K562 (cell line): ENCODE results near the gene SLC25A42. TPM values are rescaled to one million over a fixed set of nuclear protein-coding genes. Genes with fewer than 3 reads are reported as not detected.

Experiments
- BCOR ChIP-seq: fragments of 450-650 bp; IDR thresholded peaks from 2 replicates; pipeline ENCODE4 v1.6.1; 2016
- BRD4 ChIP-seq: fragments of 200-600 bp; sonication (generic); IDR thresholded peaks from 2 replicates; pipeline ENCODE4 v1.6.1; 2017; ENCODE audit warnings: inconsistent platforms
- HCFC1 ChIP-seq: IDR thresholded peaks from 2 replicates; pipeline ENCODE4 v1.6.1; 2012; ENCODE audit warnings: low read depth, low read length, improper control_type of control experiment
- POLR3G ChIP-seq: IDR thresholded peaks from 2 replicates; pipeline ENCODE4 v1.6.1; 2011; ENCODE audit not compliant: insufficient read length, insufficient replicate concordance; ENCODE audit errors: extremely low read depth
- SIN3A ChIP-seq, 2 experiments: fragments of 150-350 bp in 1 of 2; IDR thresholded peaks; 2 replicates each; pipeline ENCODE4 v1.6.1; 2011 to 2016; ENCODE audit warnings: borderline replicate concordance in 2 of 2, low read depth in 2 of 2, low read length in 2 of 2, mild to moderate bottlenecking in 2 of 2, moderate library complexity in 2 of 2; ENCODE audit not compliant: control insufficient read depth in 1 of 2
- STAT5A ChIP-seq: IDR thresholded peaks from 2 replicates; pipeline ENCODE4 v1.6.1; 2012; ENCODE audit warnings: low read length, inconsistent platforms, borderline replicate concordance
- TRIM24 ChIP-seq, 2 experiments: fragments of 450-650 bp; IDR thresholded peaks; 2 replicates each; pipeline ENCODE4 v1.6.1; 2016
- ZNF324 ChIP-seq: fragments of 250-450 bp; sonication (Bioruptor Pico); IDR thresholded peaks from 2 replicates; pipeline ENCODE4 v1.4.0; 2020; ENCODE audit warnings: mild to moderate bottlenecking
- ZNF76 ChIP-seq: fragments of 250-450 bp; sonication (Bioruptor Pico); IDR thresholded peaks from 2 replicates; pipeline ENCODE4 v1.4.0; 2020; ENCODE audit warnings: mild to moderate bottlenecking, moderate library complexity, borderline replicate concordance
- ZNF77 ChIP-seq: fragments of 250-450 bp; sonication (Bioruptor Pico); IDR thresholded peaks from 2 replicates; pipeline ENCODE4 v1.5.0; 2020
- polyA plus RNA-seq, 8 experiments: library from polyadenylated mRNA; depleted of rRNA in 4 of 8; stranded (reverse) in 5 of 8; unstranded in 3 of 8; fragments of >200 nt; fragmentation: Nextera tagmentation in 2 of 8; fragmentation: Illumina TruSeq in 1 of 8; extraction: Ambion mirVana in 2 of 8; extraction: Trizol in 1 of 8; gene quantifications; 2 replicates each; pipeline versions ENCODE4 v1.2.1 to v1.2.3, GENCODE V29; 2011 to 2014; ENCODE audit warnings: inconsistent platforms in 1 of 8, missing spikeins in 1 of 8
- total RNA-seq, 7 experiments: library from RNA; depleted of rRNA in 6 of 7; stranded (reverse); fragments of >200 nt in 6 of 7; fragmentation: Illumina TruSeq in 2 of 7; extraction: Trizol in 2 of 7; gene quantifications; 2 replicates each; pipeline versions ENCODE4 v1.2.1 to v1.2.3, GENCODE V29; 2011 to 2021; ENCODE audit warnings: low replicate concordance in 1 of 7
- TF ChIP-seq, protein P1 (sequence below): sonication (generic); formaldehyde crosslinking; IDR thresholded peaks from 2 replicates; pipeline ENCODE4 v1.8.1; 2023; ENCODE audit warnings: missing genetic modification reagents, mild to moderate bottlenecking, borderline replicate concordance
- TF ChIP-seq, protein P2 (sequence below): fragments of 250-450 bp; sonication (Bioruptor Pico); IDR thresholded peaks from 2 replicates; pipeline ENCODE4 v1.8.0; 2021; ENCODE audit warnings: mild to moderate bottlenecking, moderate library complexity
- TF ChIP-seq, protein P3 (sequence below): sonication (generic); formaldehyde crosslinking; IDR thresholded peaks from 2 replicates; pipeline ENCODE4 v1.8.0; 2022; ENCODE audit warnings: missing genetic modification reagents, mild to moderate bottlenecking, moderate library complexity, borderline replicate concordance
- TF ChIP-seq, protein P4 (sequence below): fragments of 250-450 bp; sonication (Bioruptor Pico); IDR thresholded peaks from 2 replicates; pipeline ENCODE4 v1.8.0; 2022; ENCODE audit warnings: moderate library complexity, mild to moderate bottlenecking, inconsistent platforms
- TF ChIP-seq, protein P5 (sequence below): fragments of 250-450 bp; sonication (Bioruptor Pico); IDR thresholded peaks from 2 replicates; pipeline ENCODE4 v1.8.0; 2022; ENCODE audit warnings: inconsistent platforms

The SLC25A42 gene
- total and polyA plus RNA-seq, 9 of the 15 experiments (the other 6 are each of a cell fraction or from before 2014, with no cell fraction given), result 0.59 to 32.2 (median 14.1) TPM

DNA sequence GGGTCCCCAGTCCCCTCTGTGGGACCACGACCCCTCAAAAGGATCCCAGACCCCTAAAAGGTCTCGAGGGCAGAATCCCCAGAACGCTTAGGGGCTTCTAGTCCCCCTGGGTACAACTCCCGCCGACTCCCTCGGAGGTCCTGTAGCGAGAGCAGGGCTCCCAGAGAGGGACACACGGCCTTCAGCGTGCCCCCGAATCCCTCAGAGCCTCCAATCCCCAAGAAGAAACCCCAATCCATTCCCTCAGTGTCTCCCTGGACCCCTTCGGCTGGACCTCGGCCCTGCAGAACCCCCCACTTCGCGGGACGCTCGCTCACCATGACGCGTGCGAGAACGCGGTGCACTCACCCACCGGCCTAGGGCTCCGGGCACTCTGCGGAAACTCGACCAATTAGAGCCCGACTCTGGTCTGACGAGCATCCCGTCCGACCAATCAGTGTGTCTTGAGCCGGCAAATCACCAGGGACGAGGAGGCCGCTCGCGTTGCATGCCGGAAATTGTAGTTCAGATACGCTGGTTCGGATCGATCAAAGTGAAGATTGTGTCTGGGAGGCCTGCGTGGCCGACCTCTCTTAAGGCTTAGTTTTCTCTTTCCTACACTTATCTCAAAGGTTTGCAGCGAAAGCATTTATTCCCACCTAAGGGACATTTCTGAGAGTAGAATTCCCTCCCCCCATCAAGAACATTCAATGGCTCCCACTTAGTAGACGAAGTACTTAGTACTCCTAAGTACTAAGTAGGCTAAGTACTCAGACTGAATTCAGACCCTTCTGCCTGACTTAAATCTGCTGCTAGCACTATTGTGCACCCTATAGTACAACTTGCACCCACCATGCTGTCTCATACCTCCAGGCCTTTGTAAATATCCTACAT is 74.6 kb downstream of the SLC25A42 start, which contains the start of gene TMEM161A (continued):
- TF ChIP-seq, protein P1, sequence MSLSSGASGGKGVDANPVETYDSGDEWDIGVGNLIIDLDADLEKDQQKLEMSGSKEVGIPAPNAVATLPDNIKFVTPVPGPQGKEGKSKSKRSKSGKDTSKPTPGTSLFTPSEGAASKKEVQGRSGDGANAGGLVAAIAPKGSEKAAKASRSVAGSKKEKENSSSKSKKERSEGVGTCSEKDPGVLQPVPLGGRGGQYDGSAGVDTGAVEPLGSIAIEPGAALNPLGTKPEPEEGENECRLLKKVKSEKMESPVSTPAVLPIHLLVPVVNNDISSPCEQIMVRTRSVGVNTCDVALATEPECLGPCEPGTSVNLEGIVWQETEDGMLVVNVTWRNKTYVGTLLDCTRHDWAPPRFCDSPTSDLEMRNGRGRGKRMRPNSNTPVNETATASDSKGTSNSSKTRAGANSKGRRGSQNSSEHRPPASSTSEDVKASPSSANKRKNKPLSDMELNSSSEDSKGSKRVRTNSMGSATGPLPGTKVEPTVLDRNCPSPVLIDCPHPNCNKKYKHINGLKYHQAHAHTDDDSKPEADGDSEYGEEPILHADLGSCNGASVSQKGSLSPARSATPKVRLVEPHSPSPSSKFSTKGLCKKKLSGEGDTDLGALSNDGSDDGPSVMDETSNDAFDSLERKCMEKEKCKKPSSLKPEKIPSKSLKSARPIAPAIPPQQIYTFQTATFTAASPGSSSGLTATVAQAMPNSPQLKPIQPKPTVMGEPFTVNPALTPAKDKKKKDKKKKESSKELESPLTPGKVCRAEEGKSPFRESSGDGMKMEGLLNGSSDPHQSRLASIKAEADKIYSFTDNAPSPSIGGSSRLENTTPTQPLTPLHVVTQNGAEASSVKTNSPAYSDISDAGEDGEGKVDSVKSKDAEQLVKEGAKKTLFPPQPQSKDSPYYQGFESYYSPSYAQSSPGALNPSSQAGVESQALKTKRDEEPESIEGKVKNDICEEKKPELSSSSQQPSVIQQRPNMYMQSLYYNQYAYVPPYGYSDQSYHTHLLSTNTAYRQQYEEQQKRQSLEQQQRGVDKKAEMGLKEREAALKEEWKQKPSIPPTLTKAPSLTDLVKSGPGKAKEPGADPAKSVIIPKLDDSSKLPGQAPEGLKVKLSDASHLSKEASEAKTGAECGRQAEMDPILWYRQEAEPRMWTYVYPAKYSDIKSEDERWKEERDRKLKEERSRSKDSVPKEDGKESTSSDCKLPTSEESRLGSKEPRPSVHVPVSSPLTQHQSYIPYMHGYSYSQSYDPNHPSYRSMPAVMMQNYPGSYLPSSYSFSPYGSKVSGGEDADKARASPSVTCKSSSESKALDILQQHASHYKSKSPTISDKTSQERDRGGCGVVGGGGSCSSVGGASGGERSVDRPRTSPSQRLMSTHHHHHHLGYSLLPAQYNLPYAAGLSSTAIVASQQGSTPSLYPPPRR (CRISPR knock-in tag), result no peak
- TF ChIP-seq TRIM24 (IDR thresholded peaks at IDR 0.05), result peak in 1 of 2 experiments; percentile 12; a peak in 1 of 4 replicates
- TF ChIP-seq, protein P2, sequence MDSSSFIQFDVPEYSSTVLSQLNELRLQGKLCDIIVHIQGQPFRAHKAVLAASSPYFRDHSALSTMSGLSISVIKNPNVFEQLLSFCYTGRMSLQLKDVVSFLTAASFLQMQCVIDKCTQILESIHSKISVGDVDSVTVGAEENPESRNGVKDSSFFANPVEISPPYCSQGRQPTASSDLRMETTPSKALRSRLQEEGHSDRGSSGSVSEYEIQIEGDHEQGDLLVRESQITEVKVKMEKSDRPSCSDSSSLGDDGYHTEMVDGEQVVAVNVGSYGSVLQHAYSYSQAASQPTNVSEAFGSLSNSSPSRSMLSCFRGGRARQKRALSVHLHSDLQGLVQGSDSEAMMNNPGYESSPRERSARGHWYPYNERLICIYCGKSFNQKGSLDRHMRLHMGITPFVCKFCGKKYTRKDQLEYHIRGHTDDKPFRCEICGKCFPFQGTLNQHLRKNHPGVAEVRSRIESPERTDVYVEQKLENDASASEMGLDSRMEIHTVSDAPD (CRISPR knock-in tag), result no peak
- TF ChIP-seq HCFC1, result peak; percentile 95
- TF ChIP-seq BCOR, result peak; percentile 99
- TF ChIP-seq ZNF324, result no peak
- no peak for TF ChIP-seq ZNF76 (CRISPR knock-in tag)
- no peak for TF ChIP-seq SIN3A (IDR thresholded peaks at IDR 0.05; ENCODE audit: borderline replicate concordance in 2 of 2, control insufficient read depth in 1 of 2, low read depth in 2 of 2, low read length in 2 of 2)
- no peak for TF ChIP-seq POLR3G
- TF ChIP-seq BRD4, result peak; percentile 77; the same call in 1 of the 2 replicates
- TF ChIP-seq, protein P3, sequence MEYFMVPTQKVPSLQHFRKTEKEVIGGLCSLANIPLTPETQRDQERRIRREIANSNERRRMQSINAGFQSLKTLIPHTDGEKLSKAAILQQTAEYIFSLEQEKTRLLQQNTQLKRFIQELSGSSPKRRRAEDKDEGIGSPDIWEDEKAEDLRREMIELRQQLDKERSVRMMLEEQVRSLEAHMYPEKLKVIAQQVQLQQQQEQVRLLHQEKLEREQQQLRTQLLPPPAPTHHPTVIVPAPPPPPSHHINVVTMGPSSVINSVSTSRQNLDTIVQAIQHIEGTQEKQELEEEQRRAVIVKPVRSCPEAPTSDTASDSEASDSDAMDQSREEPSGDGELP (CRISPR knock-in tag), result peak; percentile 64; the same call in 1 of the 2 replicates
- TF ChIP-seq STAT5A, result no peak
- TF ChIP-seq, protein P4, sequence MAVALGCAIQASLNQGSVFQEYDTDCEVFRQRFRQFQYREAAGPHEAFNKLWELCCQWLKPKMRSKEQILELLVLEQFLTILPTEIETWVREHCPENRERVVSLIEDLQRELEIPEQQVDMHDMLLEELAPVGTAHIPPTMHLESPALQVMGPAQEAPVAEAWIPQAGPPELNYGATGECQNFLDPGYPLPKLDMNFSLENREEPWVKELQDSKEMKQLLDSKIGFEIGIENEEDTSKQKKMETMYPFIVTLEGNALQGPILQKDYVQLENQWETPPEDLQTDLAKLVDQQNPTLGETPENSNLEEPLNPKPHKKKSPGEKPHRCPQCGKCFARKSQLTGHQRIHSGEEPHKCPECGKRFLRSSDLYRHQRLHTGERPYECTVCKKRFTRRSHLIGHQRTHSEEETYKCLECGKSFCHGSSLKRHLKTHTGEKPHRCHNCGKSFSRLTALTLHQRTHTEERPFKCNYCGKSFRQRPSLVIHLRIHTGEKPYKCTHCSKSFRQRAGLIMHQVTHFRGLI, result no peak
- TF ChIP-seq, protein P5, sequence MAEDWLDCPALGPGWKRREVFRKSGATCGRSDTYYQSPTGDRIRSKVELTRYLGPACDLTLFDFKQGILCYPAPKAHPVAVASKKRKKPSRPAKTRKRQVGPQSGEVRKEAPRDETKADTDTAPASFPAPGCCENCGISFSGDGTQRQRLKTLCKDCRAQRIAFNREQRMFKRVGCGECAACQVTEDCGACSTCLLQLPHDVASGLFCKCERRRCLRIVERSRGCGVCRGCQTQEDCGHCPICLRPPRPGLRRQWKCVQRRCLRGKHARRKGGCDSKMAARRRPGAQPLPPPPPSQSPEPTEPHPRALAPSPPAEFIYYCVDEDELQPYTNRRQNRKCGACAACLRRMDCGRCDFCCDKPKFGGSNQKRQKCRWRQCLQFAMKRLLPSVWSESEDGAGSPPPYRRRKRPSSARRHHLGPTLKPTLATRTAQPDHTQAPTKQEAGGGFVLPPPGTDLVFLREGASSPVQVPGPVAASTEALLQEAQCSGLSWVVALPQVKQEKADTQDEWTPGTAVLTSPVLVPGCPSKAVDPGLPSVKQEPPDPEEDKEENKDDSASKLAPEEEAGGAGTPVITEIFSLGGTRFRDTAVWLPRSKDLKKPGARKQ, result no peak
- no peak for TF ChIP-seq ZNF77
